Measurements from ENCODE around the gene C10orf67.
"Not testable (repeated sequence)": the region's sequence is repeated elsewhere in the genome, so short reads cannot be mapped to it uniquely, and the experiment has no call there.

The C10orf67 gene

DNA sequence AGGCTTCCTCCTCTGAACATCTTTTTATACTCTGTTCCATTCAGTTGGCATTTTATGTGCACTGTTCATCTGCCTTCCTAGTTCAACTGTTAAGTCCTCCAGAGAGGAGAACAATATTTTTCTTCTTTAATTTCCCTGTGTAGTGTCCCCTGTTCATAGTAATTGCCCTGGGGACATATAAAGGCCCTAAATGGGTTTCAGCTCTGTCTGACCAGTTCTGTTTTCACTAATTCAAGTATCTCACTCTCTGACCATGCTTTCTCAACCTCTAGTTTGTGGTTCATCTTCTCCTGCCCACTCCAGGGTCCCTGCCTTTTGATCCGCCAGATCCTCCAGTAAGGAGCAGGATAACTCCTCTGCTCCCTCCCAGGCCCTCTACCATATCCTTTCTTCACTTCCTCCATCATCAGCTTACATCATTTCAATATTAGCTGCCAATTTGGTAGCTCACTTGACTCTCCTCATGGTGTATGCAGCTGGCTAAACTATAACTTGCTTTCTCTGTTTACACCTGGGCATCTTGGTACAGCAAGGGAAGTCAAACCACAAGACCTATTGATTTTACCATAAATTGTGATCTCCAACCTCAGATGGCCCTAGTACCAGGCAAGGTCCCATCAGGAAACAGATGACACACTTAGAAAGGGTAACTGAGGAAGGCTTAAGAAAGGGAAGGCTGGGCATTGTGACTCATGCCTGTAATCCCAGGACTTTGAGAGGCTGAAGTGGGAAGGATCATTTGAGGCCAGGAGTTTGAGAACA, 17.7 kb upstream of the C10orf67 start:
- DNase-seq: no peak

DNA sequence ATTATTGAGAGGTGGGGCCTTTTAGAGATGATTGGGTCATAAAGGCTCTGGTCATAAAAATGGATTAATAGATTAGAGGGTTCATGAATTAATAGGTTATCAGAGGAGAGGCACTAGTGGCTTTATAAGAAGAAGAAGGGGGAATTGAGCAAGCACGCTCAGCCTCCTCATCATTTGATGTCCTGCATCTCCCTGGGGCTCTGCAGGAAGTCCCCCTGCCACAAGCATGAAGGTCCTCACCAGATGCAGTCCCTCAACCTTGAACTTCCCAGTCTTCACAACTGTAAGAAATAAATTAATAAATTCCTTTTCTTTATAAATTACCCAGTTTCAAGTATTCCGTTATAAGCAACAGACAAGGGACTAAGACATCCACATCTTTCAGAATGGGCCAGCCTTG, 17.1 kb upstream of the C10orf67 start:
- DNase-seq: no peak

DNA sequence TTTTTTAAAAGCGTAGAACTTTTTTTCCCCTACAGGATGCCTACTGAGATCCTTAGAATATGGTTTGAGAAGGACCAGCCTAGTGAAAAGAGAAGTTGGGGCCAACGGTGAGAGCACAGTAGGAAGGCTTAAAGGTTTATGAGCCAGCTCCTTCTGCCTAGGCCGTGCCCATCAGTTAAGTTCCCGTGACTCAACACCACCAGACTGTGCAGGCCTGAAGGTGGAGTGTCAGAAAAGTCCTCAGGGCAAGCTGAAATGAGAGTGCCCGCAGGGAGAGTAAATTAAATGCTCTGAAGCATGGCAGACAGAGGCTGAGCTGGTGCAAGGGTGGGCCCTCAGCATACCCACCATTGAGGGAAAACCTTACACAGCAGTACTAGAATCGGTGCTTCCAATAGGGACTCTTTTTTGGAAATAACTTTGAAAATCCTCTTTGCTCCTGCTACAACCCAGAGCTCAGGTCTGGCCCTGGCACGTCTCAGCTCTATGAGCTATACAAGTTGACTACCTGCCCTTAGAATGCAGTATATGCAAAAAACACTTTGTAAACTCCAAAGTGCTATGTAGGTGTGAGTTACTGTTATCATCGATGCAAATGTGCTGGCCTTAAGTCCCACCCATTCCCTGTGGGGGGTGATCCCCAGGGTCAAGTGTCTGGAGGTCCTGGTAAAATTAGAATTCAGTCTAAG, 15.2 kb upstream of the C10orf67 start:
- no peak for DNase-seq

DNA sequence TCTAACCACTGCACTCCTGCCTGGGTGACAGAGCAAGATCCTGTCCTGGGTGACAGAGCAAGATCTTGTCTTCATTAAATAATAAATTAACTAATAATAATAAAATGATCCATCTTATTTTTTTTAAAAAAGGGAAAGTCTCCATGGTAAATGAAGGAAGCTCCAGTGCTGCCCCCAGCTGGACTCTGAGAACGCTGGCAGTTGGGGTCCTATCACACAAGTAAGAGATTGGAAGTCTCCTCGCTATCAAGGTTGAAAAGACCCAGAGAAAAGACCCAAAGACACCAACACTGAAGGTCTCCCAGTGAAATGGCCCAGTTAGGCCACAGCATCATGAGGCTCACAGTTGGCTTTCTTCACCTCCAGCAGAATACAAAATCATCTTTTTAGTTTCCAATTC, 13.8 kb upstream of the C10orf67 start:
- no peak for DNase-seq

DNA sequence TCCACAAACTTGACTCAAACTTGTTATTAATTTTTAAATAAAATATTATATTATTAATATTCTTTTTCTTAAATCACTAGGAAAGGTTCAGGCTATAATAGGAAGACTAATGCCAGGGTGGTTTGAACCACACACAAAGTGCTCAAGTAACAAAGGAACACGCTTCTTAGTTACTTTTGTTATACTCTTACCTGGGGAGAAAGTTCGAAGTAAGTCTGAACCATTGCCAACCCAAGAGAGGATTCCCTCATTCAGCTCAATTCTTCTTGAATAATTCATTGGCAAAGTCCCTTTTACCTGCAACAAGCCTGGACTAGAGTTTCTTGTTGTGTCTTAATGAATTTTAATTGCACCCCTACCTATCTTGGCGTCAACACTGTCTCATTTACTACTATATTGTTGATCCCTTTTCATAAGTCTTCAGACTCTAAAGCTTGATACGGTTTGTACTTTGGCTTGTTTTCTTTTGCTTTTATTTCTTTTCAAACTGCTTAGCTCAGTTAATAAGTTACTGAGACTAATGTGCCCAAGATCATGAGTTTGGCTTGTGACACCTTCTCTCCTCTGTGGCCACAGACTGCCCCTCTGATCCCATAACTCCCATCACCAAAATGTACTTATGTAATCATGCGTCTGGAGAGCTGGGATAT, 10.2 kb upstream of the C10orf67 start:
- DNase-seq: no peak

DNA sequence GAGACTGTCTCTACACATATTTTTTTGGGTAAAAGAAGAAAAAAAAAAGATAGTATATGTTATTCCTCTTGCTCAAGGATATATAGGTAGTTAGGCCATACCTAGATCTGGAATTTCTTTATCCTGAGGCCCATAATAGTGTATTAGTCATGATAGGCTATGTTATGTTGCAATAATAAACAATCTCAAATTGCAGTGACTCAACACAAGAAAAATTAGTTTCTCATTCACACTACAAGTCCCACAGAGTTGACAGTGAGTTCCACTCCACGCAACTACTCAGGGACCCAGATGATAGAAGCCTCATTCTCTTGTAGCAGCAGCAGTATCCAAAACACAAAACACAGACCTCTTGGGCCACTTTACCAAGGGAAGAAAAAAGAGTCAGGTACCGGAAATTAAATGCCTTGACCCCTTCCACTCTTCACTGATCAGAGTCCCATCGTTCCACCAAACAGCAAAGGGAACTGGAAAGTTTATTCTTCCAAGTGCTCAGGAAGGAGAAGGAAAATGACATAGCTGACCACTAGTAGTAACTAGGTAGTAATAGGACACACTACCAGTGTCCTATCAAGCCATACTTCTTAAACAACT, 7.4 kb upstream of the C10orf67 start:
- DNase-seq: no peak

DNA sequence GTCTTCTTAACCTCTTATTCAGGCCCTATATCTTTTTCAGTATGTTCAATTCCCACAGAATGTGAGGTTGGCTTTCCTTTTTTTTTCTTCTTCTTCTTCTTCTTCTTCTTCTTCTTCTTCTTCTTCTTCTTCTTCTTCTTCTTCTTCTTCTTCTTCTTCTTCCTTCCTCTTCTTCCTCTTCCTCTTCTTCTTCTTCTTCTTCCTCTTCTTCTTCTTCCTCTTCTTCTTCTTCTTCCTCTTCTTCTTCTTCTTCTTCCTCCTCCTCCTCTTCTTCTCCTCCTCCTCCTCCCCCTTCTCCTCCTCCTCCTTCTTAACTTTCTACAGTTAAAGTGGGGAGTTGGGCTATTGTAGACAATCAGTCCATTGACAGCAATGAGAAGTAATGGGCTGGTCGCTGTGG, 6.1 kb upstream of the C10orf67 start:
- DNase-seq: not testable (repeated sequence)

DNA sequence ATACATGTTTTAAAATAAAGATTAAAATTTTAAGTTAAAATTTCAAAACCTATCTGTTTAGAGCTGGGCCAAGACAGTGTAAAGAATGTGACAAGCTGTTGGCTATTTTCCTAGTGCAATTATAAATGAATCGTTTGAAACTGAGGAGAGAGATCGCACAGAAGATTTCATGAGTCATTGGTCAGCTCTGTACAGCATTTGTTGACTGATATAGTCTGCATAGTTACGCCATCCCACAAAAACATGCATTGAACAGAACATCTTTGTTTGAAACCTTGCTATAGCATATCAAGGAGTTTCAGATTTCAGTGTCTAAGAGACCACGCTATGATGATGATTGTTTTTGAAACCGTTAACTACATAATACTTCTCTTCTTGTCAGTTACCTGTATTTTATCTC, 1.3 kb upstream of the C10orf67 start:
- DNase-seq: no peak

DNA sequence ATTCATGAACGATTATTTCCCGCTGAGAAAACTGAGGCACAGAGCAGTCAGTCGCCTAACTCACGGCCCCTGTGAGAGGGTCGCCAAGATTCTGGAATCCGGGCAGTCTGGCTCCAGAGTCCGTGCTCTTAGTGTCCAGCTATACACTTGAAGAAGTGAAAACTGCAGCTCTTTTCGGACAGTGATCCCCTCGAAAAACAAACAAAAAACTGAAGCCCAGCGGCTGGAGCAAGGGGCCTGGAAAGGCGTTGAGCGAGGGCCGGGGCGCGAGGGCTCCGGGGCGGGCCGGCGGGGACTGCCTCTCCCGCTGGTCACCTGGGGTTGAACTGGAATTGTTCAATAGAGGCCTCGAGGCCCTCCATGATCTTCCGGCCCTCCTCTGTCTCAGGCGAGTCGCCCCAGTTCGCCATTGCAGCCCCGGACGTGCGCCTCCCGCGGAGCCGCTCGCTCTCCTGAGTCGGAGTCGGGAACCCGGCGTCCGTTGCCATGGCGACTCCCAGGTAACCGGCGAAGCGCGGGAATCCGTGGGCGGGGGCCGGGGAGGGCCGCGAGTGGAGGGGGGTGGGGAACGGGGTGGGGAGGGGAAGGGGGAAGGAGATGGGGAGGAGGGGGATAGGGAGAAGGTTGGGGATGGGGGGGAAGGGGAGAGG, 881 bp downstream of the C10orf67 start:
- DNase-seq: no peak

DNA sequence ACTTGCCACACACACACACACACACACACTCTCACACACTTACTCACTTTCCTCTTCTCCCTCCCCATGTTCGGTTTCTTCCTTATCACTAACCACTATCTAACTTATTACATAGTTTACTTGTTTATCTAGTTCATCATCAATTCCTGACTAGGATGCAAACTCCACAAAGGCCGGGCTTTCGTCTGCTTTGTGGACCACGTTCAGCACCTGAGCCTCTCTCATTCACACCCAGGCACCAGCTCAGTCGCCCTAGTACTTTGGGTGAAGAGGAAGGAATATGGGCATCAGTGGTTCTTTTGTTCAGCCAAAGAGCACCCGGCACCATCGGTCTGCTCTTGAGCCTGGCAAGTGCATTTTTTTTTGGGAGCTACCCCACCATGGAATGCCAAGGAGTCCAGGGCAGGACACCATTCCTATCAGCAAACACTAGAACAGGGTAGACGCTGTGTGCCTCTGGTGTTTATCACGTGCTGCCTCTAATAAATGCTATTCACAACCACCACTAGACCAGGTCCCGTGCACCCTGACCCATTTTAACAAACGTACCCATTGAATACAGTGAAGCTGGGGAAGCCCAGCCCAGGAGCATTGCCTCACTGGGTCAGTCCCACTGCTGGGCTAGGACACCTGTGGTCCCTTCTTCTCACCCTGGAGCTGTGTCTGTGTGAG, 2.2 kb downstream of the C10orf67 start:
- no peak for DNase-seq

DNA sequence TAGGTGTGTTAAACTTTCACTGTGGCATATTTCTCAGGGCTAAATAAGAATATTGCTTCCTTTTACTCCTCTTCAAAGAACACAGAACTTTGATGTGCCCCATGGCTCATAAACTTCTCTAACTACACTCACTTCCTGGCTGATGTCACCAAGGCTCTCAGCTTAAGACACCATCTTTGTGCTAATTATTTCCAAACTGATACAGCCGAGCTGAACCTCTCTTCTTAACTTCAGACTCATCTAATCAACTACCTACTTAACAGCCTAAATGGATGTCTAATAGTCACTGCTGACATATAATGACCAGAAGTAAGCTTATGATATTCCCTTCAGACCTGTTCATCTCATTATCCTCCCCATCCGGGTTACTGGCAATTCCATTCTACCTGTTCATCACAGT, 3.6 kb downstream of the C10orf67 start:
- no peak for DNase-seq

DNA sequence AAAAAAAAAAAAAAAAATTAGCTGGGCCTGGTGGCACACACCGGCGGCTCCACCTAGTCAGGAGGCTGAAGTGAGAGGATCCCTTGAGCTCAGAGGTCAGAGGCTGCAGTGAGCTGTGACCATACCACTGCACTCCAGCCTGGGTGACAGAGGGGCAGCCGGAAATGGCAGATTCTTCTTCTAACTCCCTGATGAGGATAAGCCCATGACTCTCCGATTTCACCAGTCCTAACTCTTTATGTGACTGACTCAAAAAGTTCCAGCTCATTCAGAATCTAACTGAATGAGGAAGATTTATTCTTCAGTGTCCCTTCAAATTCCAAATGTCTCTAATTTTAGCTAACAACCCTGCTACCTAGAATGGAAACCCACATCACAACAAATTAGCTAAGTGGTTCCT, 4.2 kb downstream of the C10orf67 start:
- DNase-seq: no peak

DNA sequence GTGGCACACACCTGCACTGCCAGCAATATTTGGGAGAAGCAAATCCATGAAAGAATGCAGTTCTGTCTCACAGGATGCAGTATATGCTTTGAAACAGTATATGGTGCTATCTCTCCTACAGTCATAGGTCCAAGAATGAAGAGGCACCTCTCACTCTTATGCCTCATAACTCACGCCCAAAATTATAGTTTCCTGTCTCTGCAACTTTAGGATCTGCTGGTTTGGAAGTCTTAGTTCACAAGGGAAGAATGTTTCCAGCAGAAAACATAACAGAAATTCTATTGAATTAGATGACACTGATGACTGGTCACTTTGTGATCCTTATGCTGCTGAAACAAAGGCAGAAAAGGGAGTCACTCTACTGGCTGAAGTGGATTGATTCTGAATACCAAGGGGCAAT, 5.7 kb downstream of the C10orf67 start:
- DNase-seq: no peak

DNA sequence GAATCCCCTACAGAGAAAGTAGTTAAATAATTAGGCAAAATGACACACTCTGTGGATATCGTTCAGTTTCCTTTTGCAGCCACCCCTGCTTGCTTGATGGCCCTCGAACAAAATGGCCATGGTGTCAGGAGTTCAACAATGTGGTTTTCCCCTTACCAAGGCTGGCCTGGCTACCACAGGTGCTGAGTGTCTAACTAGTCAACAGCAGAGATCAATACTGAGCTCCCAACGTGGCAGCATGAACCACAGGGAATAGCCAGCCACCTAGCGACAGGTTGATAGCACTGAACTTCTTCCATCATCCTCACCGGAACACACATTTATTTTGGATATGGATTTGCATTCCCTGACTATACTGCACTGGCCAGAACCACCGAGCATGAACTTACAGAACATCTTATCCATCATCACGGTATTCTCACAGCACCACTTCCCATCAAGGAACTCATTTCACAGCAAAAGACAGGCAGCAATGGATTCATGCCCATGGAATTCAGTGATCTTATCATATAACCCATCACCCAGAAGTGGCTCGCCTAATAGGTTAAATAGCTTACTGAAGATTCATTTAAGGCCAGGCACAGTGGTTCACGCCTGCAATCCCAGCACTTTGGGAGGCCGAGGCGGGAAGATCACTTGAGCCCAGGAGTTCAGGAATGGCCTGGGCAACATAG, 6.3 kb downstream of the C10orf67 start:
- no peak for DNase-seq

DNA sequence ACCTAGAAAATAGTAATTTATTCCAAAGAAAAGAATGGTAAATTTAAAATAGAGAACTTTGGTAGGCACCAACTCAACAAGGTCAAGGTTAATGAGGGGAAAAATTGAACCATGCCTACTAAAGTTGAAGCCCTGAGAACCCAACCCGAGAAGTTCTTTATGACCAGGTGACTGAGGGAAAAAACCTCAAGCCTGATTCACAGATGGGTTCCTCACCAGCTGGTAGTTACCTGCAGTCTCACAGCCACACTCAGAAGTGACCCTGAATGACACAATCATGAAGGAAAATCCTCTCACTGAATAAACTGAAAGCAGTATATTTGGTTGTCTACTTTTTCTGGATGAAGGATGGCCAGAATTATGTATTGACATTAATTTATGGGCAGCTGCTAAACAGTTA, 7.0 kb downstream of the C10orf67 start:
- no peak for DNase-seq

DNA sequence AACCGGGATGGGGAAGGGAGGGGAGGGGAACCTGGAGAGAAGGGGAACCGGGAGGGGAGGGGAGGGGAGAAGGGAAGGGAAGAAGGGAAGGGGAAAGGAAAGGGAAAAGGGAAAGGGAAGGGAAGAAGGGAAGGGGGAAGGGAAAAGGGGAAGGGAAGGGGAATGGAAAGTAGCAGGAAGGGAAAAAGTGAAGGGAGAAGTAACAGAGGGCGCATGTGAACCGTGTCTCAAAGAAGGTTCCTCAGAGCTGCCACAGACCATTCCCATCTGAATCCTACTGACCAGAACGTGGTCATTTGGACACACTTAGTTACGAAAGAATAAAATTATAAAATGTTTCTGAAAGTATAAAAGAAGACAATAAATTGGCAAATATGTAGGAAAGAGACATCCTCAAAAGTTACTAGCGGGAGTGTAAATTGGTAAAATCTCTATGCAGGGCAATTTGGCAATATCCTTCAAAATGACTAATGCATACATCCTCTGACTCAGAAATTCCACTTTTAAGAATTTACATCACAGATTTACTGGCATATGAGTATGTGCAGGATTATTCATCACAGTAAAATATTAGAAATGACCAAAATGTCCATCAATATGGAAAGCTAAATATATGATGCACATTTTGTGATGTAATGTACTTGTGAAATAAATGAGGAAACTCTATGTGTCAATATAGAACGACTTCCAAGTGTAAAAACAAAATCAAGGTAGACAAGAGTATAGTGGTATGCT, 12.9 kb downstream of the C10orf67 start:
- DNase-seq: no peak

DNA sequence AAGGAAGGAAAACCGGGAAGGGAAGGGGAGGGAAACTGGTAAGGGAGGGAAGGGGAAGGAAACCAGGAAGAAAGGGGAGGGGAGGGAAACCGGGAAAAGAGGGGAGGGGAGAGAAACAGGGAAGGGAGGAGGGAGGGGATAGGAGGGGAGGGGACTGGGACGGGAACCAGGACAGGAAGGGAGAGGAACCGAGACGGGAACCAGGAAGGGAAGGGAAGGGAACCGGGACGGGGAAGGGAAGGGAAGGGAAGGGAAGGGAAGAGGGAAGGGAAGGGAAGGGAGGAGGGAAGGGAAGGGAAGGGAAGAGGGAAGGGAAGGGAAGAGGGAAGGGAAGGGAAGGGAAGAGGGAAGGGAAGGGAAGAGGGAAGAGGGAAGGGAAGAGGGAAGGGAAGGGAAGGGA, 13.6 kb downstream of the C10orf67 start:
- DNase-seq: no peak

DNA sequence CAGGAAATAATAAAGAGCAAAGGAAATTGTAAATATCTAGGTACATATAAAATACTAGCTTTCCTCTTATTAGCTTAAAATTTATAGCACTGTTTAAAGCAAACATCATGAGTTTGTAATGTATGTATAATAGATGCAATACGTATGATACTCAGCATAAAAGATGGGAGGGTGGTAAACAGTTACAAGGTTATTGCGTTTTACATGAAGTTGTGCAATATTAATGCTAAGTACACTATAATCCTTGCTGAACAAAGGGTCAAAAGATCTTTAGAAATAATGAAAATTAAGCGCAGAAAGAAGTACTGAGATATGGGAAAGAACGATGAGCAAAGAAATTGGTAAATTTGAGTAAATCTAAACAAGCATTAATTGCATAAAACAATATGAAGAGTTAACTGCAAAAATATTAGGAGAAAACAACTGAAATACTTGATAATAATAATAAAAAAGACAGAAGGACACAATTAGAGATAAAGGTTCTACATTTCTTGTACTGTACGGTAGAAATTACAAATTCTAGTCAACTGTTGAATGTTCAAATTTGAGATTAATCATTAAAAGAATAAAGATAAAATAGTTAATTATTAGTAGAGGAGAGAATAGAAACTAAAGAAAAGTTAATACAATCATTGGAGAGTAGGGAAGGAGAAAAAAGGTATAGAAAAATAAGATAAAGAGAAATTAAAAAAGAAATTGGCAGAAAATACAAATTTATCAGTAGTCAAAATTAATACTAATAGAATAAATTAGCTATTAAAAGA, 17.9 kb downstream of the C10orf67 start:
- no peak for DNase-seq

DNA sequence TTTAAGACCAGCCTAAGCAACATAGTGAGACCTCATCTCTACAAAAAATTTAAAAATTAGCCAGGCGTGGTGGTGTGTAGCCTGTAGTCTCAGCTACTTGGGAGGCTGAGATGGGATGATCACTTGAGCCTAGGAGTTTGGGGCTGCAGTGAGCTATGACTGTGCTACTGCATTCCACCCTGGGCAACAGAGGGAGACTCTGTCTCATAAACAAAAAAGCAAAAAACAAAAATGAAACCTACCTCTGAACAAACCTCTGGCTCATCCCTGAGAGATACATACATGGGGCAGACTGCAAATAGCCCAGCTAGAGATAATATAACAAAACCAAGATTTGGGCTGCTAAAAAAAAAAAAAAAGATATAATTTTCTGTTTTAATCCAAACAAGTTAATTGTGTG, 19.5 kb downstream of the C10orf67 start:
- DNase-seq: no peak

DNA sequence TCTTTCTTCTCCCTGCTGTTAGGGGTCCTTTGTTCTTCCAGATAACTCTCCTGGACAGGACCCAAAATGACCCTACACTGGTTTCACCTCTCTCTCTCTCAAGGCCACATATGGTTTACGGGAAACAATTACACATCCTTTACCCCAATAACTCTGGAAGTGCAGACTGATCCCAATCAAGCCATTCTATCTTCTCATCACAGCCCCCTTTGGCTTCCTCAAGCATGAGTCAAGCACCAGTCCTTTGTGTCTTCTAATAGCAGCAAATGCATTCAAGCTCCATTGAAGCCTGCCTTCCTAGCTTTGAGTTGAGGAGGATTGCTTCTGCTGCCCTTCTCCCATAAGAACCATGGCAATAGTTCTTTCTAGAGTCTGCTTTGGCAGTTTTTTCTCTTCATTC, 20.2 kb downstream of the C10orf67 start:
- DNase-seq: no peak

DNA sequence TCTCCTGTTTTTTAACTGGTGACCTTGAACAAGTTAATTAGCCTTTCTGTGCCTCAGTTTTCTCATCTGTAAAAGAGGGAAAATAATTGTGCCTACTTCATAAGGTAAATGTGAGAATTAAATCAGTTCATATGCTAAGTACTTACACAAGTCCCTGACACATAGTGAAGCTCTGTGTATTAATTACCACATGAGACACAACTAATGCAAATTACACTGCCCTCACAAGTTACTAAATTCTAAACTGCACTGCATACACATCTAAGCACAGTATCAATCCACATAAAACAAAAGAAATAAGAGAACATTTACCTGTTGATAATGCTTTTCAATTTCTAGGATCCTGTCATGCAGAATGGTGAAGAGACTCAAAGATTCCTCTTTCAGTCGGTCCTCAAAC, 22.5 kb downstream of the C10orf67 start:
- no peak for DNase-seq
